ENCODE results near the gene PDE6A. TPM values are rescaled to one million over a fixed set of nuclear protein-coding genes. Genes with fewer than 3 reads are reported as not detected.

Gene PDE6A
- total and polyA plus RNA-seq, 2 donors (not counting 3 experiments of a cell fraction or from before 2014, with no cell fraction given): not detected

DNA sequence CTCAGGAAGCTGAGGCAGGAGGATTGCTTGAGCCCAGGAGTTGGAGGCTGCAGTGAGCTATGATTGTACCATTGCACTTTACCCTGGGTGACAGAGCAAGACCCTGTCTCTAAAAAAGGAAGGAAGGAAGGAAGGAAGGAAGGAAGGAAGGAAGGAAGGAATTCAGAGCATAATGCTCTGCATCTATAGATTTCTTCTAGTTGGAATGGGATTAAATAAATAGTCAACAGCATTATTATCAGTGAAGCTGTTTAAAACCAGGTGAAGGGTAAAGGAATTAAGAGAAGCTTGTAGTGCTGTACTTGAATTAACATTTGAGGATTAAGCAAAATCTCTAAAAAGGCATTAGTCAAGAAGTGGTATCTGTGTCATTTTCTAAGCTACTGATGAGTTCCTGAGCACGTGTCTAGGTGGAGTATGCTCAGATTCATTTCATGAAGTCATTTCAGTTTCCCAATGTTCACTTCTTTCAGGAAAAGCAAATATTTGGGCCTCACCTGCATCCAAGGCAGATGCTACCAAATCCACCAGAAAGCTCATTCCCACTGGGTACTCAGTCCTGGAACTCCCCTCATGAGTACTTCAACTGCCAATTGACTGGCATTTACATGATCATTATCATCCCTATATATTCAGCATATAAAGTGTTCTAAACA is 8.4 kb downstream of the PDE6A start:
- Histone ChIP-seq H4K20me1 (replicated peaks; ENCODE audit: control insufficient read depth, extremely low read depth, insufficient read depth, low read length) (no peaks in the 10 kb centered on the region), H3K4me3 (replicated peaks in 1 of 3; ENCODE audit: insufficient read depth in 1 of 3, low read depth in 1 of 3, low read length in 3 of 3) (no peak overlapping the region), H3K4me1 (ENCODE audit: control insufficient read depth, extremely low read depth, insufficient read depth, low read length) (peaks cover 33% of the 10 kb centered on the region), H3K27ac (ENCODE audit: insufficient read depth, low read depth, low read length) (no peak overlapping the region), H3K9ac (replicated peaks; ENCODE audit: extremely low read depth, insufficient read depth, low read length) (no peak overlapping the region), H3K27me3 (ENCODE audit: control insufficient read depth in 2 of 2, insufficient read depth in 2 of 2, low read length in 2 of 2) (no peaks in the 10 kb centered on the region), H3K36me3 (ENCODE audit: control insufficient read depth in 2 of 2, extremely low read depth in 1 of 2, insufficient read depth in 2 of 2, low read length in 2 of 2) (no peaks in the 10 kb centered on the region), H3K9me1 (replicated peaks; ENCODE audit: control insufficient read depth, extremely low read depth, insufficient read depth, low read length) (no peaks in the 10 kb centered on the region), H3K9me3 (replicated peaks; ENCODE audit: control insufficient read depth, insufficient read depth, low read length) (no peaks in the 10 kb centered on the region), H2AFZ (ENCODE audit: low read depth, low read length) (no peak overlapping the region), H3K79me2 (ENCODE audit: control insufficient read depth, insufficient read depth, low read length) (no peaks in the 10 kb centered on the region), H3K4me2 (ENCODE audit: insufficient read depth, low read length) (no peak overlapping the region)
- BruUV-seq (replicated peaks): no TSS peak
- dilution Hi-C loops (cut with MboI; ENCODE audit: extremely low pct_ligation_motif_present, low sequenced_read_pairs): no loop called here
- DNase-seq (ENCODE audit: low read depth, low spot score): no peak
- CTCF ChIA-PET: interaction anchor here (1.4 to 6.7 kb wide), 4 partner anchors 24 to 102 kb away, joined by 4 to 68 read pairs (median 6); partner anchors contain the start of gene SLC26A2
- FAIRE-seq: no peak
- no peak for TF ChIP-seq MYC (IDR thresholded peaks at IDR 0.05; ENCODE audit: low read depth, low read length)
- no peak for TF ChIP-seq JUN (IDR thresholded peaks at IDR 0.05; ENCODE audit: borderline replicate concordance, insufficient read depth, insufficient read length, low read depth)
- TF ChIP-seq, protein P1, sequence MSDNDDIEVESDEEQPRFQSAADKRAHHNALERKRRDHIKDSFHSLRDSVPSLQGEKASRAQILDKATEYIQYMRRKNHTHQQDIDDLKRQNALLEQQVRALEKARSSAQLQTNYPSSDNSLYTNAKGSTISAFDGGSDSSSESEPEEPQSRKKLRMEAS (IDR thresholded peaks at IDR 0.05; ENCODE audit: insufficient read depth, insufficient read length): no peak
- TF ChIP-seq EZH2 (IDR thresholded peaks at IDR 0.05; ENCODE audit: borderline replicate concordance, low read depth, low read length, severe bottlenecking): no peak
- TF ChIP-seq POLR2A (IDR thresholded peaks at IDR 0.05; ENCODE audit: low read depth, low read length): no peak
- POLR2A ChIA-PET: interaction anchor here (1.2 kb wide), 1 partner anchor 24 kb away, joined by 5 read pairs; no protein-coding TSS in a partner anchor
- intact Hi-C loops (cut with micrococcal nuclease): loop anchor here (5.0 kb wide), 1 partner anchor 34 kb away; no protein-coding TSS in a partner anchor

GRCh38 chr5:149935431-149935901 is 9.1 kb downstream of the PDE6A start:
- ChIA-PET POLR2A (interaction anchor here (1.2 kb wide), 1 partner anchor 24 kb away, joined by 5 read pairs; no protein-coding TSS in a partner anchor), CTCF (interaction anchor here (1.4 to 6.7 kb wide), 3 partner anchors 25 to 101 kb away, joined by 6 to 68 read pairs (median 6); partner anchors contain the start of gene SLC26A2)
- dilution Hi-C loops (cut with MboI; ENCODE audit: extremely low pct_ligation_motif_present, low sequenced_read_pairs): no loop called here
- no peak overlapping the region for H2AFZ ChIP-seq (ENCODE audit: low read depth, low read length)
- H4K20me1 ChIP-seq (replicated peaks; ENCODE audit: control insufficient read depth, extremely low read depth, insufficient read depth, low read length): no peaks in the 10 kb centered on the region
- TF ChIP-seq, protein P1 (IDR thresholded peaks at IDR 0.05; ENCODE audit: insufficient read depth, insufficient read length): no peak
- TF ChIP-seq POLR2A (IDR thresholded peaks at IDR 0.05; ENCODE audit: low read depth, low read length): no peak
- TF ChIP-seq JUN (IDR thresholded peaks at IDR 0.05; ENCODE audit: borderline replicate concordance, insufficient read depth, insufficient read length, low read depth): no peak
- TF ChIP-seq FOS (IDR thresholded peaks at IDR 0.05; ENCODE audit: borderline replicate concordance, insufficient read depth, low read length): no peak
- no peak for TF ChIP-seq GATA2 (IDR thresholded peaks at IDR 0.05; ENCODE audit: insufficient read depth, insufficient read length, low read depth, low read length)
- no peak for TF ChIP-seq MYC (IDR thresholded peaks at IDR 0.05; ENCODE audit: low read depth, low read length)
- no peak for TF ChIP-seq EZH2 (IDR thresholded peaks at IDR 0.05; ENCODE audit: borderline replicate concordance, low read depth, low read length, severe bottlenecking)
- H3K36me3 ChIP-seq (ENCODE audit: control insufficient read depth in 2 of 2, extremely low read depth in 1 of 2, insufficient read depth in 2 of 2, low read length in 2 of 2): no peaks in the 10 kb centered on the region
- H3K4me1 ChIP-seq (ENCODE audit: control insufficient read depth, extremely low read depth, insufficient read depth, low read length): peaks cover 33% of the 10 kb centered on the region
- no peak overlapping the region for H3K27ac ChIP-seq (ENCODE audit: insufficient read depth, low read depth, low read length)
- no TSS peak for BruUV-seq (replicated peaks)
- no peak for DNase-seq (ENCODE audit: low read depth, low spot score)
- no peaks in the 10 kb centered on the region for H3K79me2 ChIP-seq (ENCODE audit: control insufficient read depth, insufficient read depth, low read length)
- no peak overlapping the region for H3K4me2 ChIP-seq (ENCODE audit: insufficient read depth, low read length)
- H3K27me3 ChIP-seq (ENCODE audit: control insufficient read depth in 2 of 2, insufficient read depth in 2 of 2, low read length in 2 of 2): peaks cover 0 to 2% of the 10 kb centered on the region in 2 experiments
- intact Hi-C loops (cut with micrococcal nuclease): loop anchor here (5.0 kb wide), 1 partner anchor 33 kb away; no protein-coding TSS in a partner anchor
- H3K9ac ChIP-seq (replicated peaks; ENCODE audit: extremely low read depth, insufficient read depth, low read length): no peak overlapping the region
- no peak for FAIRE-seq
- no peak overlapping the region for H3K4me3 ChIP-seq (replicated peaks in 1 of 3; ENCODE audit: insufficient read depth in 1 of 3, low read depth in 1 of 3, low read length in 3 of 3)
- H3K9me1 ChIP-seq (replicated peaks; ENCODE audit: control insufficient read depth, extremely low read depth, insufficient read depth, low read length): no peaks in the 10 kb centered on the region
- H3K9me3 ChIP-seq (replicated peaks; ENCODE audit: control insufficient read depth, insufficient read depth, low read length): no peaks in the 10 kb centered on the region
